GM21381 (cell line): ENCODE measurements around the gene RGS6.

Experiments used
- ATAC-seq: cut with Tn5 transposase; IDR thresholded peaks from one replicate; pipeline ENCODE4 v1.9.1; 2021; ENCODE audit warnings: mild to moderate bottlenecking, moderate library complexity; ENCODE audit not compliant: unreplicated experiment

The RGS6 gene

DNA sequence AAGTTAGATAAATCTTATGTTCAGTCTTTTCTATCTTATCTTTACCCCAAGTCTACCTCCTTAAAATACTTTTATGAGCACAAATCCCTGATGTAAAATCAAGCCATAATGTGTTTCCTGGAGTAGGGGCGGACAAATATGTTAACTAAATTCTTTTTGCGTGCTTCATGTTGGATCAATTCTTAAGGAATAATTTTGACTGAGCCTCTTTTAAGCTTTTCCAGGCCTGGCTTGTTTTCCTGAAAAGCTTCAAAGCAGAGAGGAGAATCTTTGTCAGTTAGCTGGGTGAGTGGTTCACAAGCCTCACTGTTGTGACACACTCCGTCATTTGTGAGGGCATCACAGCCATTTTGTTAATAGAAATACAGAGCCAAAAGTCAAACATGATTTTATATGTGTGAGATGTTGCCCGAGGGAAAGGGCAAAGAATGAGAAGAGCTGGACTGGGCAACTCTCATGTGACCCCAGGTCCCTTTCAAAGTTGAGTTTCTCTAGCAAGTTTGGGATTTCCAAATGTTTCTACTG is 468.9 kb downstream of the RGS6 start:
- ATAC-seq, result no peak

DNA sequence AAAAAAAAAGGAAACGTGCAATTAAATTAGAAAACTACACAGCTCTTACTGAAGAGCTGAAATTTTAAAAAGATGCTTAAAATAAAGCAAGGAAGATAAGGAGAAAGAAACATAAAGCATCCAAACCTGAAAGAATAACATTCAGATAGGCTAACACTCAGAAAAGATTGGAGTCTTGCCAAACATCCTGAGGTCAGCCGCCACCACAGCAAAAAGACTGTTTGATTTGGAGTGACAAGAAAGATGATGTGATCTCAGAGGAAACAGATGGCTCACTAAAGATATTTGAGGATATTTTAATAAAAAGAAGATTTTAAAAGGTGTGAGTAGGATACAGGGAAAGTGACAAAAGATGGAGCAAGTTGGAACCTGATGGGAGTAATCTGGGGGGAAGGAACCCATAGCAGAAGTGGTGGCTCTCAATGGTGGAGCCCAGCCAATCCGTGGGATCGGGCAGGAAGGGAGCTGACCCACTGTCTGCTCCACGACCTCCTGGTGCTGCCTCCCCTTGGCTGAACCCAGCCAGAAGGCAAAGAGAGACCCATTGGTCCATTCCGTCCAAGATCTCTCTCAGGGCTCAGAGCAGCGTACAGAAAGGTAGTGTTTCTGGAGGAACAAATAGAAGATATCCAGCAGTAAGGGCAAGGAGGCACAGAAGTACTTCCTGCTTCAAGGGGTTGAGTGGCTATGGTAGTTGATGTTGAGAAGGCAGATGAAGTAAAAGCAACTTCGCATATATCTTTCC is 469.6 kb downstream of the RGS6 start:
- no peak for ATAC-seq

DNA sequence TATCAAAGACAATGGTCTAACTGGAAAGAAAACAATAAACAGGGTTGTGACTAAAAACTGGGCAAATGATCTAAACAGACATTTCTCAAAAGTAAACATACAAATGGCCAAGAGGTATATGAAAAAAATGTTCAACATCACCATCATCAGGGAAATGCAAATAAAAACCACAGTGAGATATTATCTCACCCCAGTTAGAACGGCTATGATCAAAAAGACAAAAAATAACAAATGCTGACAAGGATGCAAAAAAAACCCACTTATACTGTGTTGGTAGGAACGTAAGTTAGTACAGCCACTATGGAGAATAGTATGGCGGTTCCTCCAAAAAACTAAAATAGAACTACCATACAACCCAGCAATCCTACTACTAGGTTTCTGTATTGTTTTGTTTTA is 470.1 kb downstream of the RGS6 start:
- no peak for ATAC-seq

DNA sequence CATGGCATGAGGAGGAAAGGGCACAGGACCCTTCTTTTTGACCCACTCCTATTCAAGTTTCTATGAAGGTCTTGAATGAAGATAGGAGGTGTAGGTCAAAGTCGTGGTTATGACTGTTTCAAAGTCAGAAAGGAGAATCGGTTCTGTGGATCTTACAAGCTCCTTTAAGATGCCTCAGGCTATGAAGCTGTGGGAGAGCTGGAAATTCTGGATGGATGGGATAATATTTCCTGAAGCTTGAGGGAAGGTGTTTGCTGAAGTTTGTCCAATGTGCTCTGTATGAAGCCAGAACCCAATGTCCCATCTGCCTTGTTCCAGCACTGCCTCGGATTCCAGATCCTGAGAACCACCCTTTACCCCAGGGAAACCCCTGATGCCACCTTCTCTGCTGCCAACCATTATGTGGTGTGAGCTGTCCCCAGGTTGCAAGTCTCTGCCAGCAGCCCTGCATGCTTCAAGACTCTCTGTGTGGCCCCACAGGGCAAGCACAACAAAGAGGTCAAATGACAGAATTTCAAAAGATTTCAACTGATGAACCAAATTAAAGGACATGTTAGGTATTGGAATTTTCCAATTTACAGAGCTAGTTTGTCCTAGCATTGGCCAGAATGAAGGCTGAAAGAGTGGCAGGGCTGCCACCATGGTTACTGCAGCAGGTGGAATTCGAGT is 472.0 kb downstream of the RGS6 start:
- ATAC-seq, result no peak

DNA sequence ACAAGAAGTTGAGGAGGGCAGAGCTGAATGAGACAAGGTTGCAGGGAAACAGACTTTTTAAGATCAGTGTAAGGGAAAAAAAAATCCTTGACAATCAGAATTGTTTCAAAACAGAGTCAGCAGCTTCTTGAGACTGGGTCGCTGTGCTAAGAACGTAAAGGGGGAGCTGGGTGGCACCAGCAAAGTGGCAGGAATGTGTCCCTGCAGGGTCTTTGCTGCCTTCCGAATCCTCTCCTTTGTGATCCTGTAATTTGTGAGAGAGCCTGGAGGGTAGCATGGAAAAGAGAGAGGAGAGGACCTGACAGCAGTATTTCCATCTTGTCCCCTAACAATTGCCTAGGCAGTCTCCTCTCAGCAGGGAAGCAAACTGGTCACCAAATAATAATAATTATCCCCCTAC is 472.8 kb downstream of the RGS6 start:
- no peak for ATAC-seq

DNA sequence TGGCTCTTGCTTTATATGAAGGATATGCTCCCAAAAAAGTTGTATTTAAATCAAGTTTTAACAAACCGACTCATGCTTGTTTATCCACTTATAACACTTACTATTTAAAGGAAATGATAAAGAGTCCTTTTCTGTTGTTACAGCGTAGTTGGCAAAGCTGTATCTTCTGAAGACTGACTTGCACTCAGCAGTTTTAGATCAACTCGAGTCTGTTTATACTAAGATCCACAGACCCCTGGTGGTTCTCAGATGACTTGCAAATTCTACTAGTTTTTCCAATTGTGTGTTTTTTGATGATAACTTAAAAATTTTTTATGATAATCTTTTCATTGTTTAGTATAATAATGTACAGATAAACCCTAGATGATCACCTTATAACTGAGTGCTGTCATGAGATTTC is 475.8 kb downstream of the RGS6 start:
- no peak for ATAC-seq

DNA sequence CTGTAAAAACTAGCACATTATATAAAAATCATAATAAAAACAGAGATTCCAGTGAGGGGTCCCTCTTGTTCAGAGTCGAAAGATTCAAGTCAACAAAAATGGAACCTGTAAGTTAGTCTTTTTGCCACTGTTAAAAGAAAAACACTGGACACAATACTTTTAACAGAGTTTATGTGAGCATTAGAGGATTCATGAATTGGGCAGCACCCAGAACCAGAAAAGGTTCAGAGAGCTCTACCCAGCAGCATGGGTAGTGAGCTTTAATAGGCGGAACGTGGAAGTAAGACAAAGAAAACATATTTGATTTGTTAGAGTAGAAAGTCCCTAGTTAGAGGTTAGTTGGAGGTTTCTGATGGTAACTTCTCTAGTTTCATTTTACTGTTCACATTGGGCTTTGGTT is 476.8 kb downstream of the RGS6 start:
- no peak for ATAC-seq

DNA sequence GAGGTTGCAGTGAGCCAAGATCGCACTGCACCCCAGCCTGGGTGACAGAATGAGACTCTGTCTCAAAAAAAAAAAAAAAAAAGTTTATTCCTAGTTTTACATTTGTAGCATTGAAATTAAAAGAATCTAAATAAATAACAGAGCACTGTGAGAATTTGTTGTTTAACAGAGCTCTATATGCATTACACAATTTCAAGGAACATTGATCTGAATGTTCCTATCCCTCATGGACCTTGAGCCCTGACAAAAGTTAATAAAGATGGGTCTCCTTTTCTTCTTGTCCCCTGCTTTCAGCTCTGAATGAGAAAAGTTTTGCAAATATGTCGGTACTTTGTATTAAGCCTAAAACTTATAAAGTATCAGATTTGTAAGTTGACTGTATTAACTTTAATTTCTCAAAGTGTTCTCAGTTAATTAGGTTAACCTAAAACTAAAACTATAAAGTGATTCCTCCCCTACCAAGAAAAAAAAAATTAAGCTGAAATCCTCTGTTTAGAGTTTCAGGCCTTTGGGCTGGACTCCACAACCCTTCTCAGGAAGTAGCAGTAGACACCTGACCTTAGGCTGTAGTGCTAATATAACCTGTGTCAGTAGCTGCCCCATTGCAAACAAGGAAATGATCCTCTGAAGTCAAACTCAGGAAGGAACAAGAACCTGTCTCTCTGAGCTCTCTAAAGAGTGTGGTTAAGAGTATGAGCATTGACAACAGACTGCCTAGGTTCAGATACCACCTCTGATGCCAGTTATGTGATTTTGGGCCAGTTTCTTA is 484.0 kb downstream of the RGS6 start:
- no peak for ATAC-seq

DNA sequence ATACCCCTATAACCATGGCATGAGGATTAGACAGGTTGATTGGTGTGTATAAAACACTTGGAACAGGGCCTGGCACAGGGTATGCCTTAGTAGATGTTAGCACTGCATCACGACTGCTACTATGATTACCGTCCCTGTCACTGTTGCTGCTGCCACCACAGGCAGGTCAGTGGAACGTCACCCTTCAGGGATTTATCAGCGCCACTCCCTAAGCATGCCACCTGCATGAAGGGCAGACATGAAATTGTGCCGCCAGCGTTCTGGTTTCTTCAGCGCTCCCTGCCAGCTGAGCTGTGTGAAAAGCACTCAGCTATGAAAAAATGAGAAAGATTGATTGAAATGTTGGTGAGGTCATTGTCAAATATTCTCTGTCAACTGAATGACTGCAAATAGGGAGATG is 484.7 kb downstream of the RGS6 start:
- no peak for ATAC-seq

DNA sequence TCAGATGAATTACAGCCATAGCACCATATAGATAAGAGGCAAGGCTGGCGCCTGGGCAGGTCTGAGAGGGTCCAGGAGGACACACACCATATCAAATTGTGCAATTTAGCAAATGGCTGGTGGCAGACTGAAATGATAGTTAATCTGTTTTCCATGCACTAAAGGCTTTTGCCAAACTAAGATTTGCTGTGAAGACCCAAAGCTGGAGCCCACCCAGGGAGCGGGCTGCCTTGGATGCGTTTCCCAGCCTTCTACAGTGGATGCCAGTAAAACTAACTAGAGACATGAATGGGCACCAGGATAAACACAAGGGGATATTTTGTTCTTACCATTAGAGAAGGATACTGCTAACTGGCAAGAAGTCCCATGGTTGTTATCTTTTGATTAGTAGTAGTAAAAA is 486.6 kb downstream of the RGS6 start:
- no peak for ATAC-seq

DNA sequence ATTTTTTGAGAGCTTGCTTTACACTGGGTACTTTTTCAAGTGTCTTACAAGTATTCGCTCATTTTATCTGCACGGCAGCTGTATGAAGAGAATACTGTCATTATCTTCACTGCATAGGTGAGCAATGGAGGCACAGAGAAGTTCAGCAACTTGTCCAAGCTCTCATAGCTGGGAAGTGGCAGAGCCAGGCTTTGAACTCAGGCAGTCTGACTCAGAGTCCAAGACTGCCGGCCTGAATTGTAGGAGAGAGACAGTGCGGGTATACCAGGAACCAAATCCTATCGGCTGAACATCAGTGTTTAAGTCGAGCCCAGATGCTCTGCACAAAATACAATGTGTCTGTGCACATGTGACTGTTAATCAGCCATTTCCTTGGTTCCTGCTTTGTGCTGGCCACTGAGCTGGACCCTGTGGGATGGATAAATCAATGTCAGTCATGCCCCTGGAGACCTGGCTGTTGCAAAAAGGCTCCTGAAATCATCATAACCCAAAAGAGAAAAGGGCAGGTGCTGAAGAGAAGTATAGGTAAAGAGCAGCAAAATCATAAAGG is 487.1 kb downstream of the RGS6 start:
- no peak for ATAC-seq

DNA sequence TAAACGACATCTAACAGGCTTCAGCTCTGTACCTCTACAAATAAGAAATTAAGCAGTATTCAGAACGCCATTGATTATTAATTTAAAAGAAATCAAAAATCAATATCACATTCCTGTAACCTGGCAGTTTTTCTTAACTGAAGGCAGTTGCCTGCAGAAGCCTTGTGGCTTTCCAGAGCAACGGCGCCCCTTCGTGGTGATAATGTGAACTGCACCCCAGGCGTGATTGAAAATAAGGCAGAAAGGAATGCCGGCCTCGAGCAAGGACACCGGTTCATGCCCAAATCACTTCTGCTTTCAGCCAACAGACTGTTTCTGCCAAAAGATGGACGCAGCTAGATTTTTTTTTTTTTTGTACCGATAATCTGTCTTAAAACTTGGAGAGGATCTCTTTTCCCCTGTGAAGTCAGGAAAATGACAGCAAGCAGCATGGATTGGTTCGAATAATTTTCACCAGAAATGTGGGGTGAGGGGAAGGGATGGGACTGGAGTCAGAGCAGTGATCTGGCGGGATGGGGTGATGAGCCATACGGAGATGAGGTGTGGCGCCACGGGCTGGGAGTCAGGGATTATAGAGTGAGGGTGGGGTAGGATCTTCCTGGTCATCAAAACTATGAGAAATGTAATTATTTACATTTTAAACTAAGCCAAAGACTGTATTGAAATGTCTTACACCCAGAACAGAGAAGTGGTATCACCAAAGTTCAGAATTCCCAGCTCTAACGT is 488.7 kb downstream of the RGS6 start:
- ATAC-seq, result no peak

DNA sequence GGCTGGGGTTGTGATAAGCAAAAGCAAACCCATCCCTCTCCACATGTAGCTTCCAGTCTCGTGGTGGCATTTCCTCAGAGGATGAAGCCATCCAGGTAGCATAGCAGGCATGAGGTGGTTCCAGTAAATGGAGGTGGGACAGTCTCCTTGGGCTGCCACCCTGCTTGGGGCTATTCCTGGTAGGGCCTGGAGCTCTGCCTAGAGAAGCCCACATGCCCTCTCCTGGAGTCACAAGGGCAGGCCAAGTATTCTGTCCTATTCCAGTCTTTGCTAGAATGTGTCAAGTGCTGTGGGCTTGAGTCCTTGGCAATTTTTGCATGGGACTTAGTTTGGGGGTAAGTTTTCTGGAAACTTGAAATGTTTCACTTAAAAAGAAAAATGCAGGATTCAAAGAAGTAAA is 491.7 kb downstream of the RGS6 start:
- ATAC-seq, result no peak

DNA sequence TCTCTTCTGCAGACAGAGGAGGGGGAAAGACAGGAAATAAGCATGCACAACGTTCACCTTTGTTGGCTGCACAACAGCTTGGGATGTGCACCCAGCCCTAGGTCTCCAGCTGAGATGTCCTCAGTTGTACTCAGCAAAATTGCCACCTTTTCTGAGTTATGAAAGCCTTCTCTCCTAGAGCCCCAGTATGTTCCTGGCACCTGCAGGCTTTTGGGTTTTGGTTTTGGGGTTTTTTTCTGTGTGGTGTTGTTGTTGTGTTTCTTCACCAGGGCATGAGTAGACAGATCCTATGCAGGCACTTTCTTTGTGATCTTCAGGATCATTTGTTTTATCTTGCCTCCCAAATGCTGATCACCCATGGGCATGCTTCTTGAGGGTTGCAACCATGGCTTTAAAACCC is 498.2 kb downstream of the RGS6 start:
- no peak for ATAC-seq

DNA sequence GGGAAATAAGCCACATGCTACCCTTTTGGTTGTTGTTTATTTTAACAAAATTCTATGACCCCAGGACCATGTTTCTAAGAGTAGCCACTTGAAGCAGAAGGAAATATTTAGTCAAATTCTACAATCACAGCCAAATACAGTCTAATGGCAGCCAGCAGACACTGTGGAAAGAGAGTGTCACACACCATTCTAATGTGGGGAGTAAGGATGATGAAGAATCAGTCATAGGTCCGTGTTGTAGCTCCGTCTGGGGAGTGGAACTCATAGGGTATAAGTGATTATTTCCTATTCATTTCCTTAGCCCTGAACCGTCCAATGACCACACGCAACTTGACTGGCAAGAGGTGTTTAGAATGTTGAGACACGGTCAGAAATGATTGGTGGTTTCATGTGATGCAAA is 500.5 kb downstream of the RGS6 start:
- ATAC-seq, result no peak

DNA sequence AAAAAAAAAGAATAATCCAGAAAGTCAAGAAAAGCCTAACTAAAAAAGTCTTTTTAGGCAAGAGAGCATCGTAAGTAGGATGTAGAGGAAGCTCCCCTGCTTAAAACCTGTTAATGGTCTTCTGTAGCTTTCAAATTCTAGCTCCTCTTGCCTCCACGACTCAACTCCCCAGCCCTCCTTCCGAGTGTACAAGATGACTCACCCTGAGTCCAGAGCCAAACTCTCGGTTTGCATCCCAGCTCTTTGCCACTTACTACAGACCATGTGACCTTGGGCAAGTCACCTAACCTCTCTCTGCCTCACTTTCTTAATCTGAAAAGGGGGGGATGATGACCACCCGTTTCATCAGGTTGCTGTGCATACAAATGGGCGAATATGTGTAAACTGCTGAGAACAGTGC is 501.3 kb downstream of the RGS6 start:
- no peak for ATAC-seq

DNA sequence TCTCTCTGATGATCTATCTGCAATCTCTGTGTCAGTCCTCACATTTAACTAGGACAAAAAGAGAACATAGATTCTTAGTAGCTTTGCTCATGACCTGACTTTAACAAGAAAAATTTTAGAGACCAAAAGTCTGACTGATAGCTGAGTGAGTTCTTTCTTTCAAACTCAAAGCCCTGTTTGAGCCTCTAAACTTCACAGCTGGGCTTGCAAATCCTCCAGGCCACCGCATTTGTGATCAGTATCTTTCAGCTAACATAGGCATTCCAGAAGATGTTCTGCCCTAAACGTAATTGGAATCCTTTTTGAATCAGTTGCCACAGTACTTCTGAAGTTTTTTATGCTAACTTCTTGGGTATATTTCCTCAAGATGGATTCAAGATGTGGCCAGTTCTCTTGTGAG is 502.6 kb downstream of the RGS6 start:
- ATAC-seq, result no peak

DNA sequence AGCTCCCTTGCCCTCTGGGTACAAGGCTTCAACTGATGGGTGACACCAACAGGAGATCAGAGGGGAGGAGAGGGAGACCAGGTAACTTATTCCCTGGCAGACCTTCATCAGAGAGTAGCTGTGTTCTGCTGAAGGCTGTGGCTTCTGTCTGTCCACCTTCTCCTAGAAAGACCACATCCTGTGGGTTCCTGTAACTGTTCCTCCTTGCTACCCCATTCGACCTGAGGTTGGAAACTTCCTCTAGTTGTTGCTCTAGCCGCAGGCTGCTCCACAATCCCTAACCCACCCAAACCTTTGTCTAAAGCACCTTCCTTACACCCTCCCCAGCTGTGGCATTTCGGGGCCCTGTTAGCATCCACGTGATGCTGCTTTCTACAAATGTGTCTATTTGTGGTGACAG is 507.5 kb downstream of the RGS6 start:
- peak; percentile 51 for ATAC-seq

DNA sequence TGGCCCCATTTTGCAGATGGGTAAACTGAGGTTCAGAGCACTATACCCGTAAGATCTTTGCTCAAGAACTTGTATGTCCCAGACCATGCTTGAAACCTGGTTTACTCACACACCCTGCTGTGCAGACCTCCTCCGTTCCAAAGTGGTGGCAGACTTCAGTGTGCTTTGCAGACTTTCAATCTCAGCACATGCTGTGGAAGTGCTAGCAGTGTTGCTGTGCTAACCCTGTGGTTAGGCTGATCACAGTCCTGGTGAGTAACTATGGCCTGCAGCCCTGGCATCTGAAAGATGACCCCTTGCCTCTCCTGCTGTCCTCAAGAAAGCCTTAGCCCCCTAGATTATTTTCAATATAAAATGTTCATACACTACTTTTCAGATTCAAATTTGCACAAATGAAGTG is 511.0 kb downstream of the RGS6 start:
- ATAC-seq, result no peak

DNA sequence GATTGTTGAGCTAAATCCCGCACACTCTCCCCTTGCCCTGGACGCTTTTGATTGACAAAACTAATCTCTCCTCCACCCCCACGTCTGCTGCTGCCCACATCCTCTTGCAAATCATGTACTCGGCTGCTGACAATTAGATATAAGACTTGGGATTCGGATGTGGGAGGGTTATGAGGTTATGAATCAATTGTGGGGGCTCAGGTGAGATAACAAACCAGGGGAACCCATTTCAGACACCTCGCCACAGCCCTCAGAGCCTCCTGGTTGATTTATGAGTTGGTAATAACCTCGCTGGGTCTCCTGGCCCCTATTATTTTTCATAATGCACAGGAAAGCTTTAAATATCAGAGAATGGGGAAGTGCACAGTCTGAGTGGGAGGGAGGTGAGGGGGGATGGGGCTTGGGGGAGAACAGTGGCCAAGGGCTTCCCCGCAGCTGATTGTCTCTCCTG is 511.8 kb downstream of the RGS6 start:
- ATAC-seq, result no peak

DNA sequence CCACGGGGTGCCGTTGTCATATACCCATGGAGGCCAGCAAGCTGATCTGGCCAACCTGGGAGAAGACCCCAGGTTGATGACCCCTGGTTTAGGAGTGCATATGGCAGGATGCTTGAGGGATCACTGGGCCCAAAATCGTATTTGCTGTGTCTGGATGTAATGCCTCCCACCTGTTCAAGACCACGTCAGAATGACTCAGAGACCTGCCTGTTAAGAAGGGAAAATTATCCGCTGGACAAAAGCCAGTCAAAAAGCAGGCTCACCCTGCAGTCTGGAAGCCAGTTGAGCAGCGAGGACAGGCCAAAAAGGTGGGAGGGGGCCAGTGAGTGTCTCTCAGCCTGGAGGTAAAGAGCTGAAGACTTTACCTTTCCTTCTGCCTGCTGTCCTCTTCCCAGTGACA is 512.5 kb downstream of the RGS6 start:
- no peak for ATAC-seq
